Measurements from ENCODE around the gene SPTB.
A peak's percentile ranks its signal among the peaks of the same experiment; 100 is the strongest.
"Not testable (repeated sequence)": the region's sequence is repeated elsewhere in the genome, so short reads cannot be mapped to it uniquely, and the experiment has no call there.

SPTB gene

GRCh38 chr14:64811676-64812075 is 68.0 kb downstream of the SPTB start:
- no peak for TF ChIP-seq CTCF (conservative IDR thresholded peaks at IDR 0.05; ENCODE audit: low read depth, low read length)
- no peak for DNase-seq (ENCODE audit: low read depth)
- no peak overlapping the region for H3K4me3 ChIP-seq (ENCODE audit: low read length)

- no peak overlapping the region for H3K4me3 ChIP-seq (ENCODE audit: low read length)
- DNase-seq (ENCODE audit: low read depth), result no peak
- no peak for TF ChIP-seq CTCF (conservative IDR thresholded peaks at IDR 0.05; ENCODE audit: low read depth, low read length)
Measured at GRCh38 chr14:64808449-64808848, 71.3 kb downstream of the SPTB start.

GRCh38 chr14:64807551-64807950 is 72.2 kb downstream of the SPTB start:
- DNase-seq (ENCODE audit: low read depth), result no peak
- no peak for TF ChIP-seq CTCF (conservative IDR thresholded peaks at IDR 0.05; ENCODE audit: low read depth, low read length)
- H3K4me3 ChIP-seq (ENCODE audit: low read length), result no peak overlapping the region

- H3K4me3 ChIP-seq (ENCODE audit: low read length), result no peak overlapping the region
- DNase-seq (ENCODE audit: low read depth), result no peak
- no peak for TF ChIP-seq CTCF (conservative IDR thresholded peaks at IDR 0.05; ENCODE audit: low read depth, low read length)
Measured at GRCh38 chr14:64806862-64807495, 72.7 kb downstream of the SPTB start.

GRCh38 chr14:64806202-64806861 is 73.4 kb downstream of the SPTB start:
- no peak for TF ChIP-seq CTCF (conservative IDR thresholded peaks at IDR 0.05; ENCODE audit: low read depth, low read length)
- H3K4me3 ChIP-seq (ENCODE audit: low read length), result no peak overlapping the region
- DNase-seq (ENCODE audit: low read depth), result peak; percentile 46

GRCh38 chr14:64805646-64806045 is 74.1 kb downstream of the SPTB start:
- not testable (repeated sequence) for H3K4me3 ChIP-seq (ENCODE audit: low read length); DNase-seq (ENCODE audit: low read depth)

GRCh38 chr14:64804754-64805260 is 74.9 kb downstream of the SPTB start:
- TF ChIP-seq CTCF (conservative IDR thresholded peaks at IDR 0.05; ENCODE audit: low read depth, low read length), result no peak
- no peak for DNase-seq (ENCODE audit: low read depth)
- H3K4me3 ChIP-seq (ENCODE audit: low read length), result no peak overlapping the region

Data from retinal pigment epithelial cell (primary cell).